ENCODE data around the gene NXN. TPM values are rescaled to one million over a fixed set of nuclear protein-coding genes. Genes with fewer than 3 reads are reported as not detected.

The NXN gene
- total RNA-seq, 2 donors from 2014 or later: 24.4 TPM

DNA sequence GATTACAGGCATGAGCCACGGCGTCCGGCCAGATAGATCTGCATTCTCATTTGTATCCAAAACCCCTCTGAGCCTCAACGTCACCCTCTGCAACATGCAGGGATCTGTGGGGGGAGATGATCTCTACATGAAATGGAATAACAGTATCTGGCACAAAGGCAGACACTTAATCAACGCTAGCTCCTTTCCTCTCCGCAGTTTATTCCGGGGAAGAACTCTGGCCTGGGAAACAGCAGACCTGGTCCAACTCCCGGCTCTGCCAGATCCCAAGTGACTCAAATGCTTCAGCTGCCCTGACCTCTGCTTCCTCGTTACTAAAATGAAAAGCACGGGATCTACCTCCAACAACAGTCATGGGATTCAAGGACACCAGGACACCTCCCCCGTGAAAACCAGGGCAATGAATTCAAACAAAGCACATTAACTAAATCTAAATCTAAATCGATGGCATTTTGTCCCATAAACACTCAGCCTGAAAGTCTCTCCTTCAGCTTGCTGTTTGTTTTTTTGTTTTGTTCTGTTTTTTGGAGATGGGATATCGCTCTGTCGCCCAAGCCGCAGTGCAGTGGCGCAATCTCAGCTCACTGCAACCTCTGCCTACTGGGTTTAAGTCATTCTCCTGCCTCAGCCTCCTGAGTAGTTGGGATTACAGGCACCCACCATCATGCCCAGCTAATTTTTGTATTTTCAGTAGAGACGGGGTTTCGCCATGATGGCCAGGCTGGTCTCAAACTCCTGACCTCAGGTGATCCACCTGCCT lies 78.2 kb downstream of the NXN start:
- WGBS, 2 donors: 48 to 53% methylated on average over 15 to 18 of the region's 18 CpGs
- Histone ChIP-seq H3K27ac (peak overlapping the region in 3 of 4 donors; percentile 9 to 23 (median 22)), H3K4me1 (peaks cover 10% of the 10 kb centered on the region), H3K27me3 (no peaks in the 10 kb centered on the region), H3K36me3 (replicated peaks in 1 of 2; ENCODE audit: insufficient read depth in 1 of 2, low read depth in 2 of 2) (no peaks in the 10 kb centered on the region), H3K4me3 (no peak overlapping the region), H3K9me3 (no peaks in the 10 kb centered on the region)
- peak; percentile 66 for ATAC-seq
- intact Hi-C loops (cut with DNase I): no loop called here
- DNase-seq: peak; percentile 34 to 62 (median 50)
- no peak for TF ChIP-seq CTCF (IDR thresholded peaks at IDR 0.05)
- TF ChIP-seq POLR2A (IDR thresholded peaks at IDR 0.05): no peak

DNA sequence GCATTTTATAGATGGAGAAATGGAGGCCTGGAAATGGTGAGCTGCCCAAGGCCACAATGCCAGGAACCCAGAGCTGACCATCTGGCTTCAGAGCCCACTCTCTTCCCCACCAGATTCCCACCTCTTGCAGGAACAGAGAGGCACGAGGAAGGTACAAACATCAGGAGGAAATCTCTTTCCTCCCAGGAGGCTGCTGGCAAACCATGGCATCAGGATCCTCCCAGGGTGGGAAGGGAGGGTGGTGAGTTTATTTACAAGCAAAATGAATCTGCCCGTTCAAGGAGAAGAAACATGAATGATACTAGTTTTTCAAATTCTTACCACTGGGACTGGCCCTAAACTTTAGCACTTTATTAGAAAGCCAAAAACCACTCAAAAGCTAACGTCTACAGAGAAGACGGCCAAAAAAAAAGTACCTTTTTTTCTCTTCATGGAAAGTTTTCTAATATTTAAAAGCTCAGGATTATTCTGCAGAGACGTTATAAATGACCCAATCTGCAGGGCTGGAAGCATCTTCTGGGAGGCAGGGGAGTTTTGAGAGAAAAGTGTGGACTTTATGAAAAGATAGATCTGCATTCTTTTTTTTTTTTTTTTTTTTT lies 79.1 kb downstream of the NXN start:
- Histone ChIP-seq H3K27ac (peak overlapping the region in 1 of 4 donors; percentile 22), H3K36me3 (replicated peaks in 1 of 2; ENCODE audit: insufficient read depth in 1 of 2, low read depth in 2 of 2) (no peaks in the 10 kb centered on the region), H3K27me3 (no peaks in the 10 kb centered on the region), H3K4me3 (no peak overlapping the region), H3K9me3 (no peaks in the 10 kb centered on the region), H3K4me1 (peaks cover 10% of the 10 kb centered on the region)
- no peak for ATAC-seq
- intact Hi-C loops (cut with DNase I): no loop called here
- TF ChIP-seq POLR2A (IDR thresholded peaks at IDR 0.05): no peak
- TF ChIP-seq CTCF (IDR thresholded peaks at IDR 0.05): no peak
- no peak for DNase-seq
- WGBS, 2 donors: 54 to 67% methylated on average over 5 of the region's 5 CpGs

GRCh38 chr17:897970-898619 lies 81.5 kb downstream of the NXN start:
- no peak overlapping the region for H3K27ac ChIP-seq

GRCh38 chr17:896953-897661 lies 82.5 kb downstream of the NXN start:
- no peaks in the 10 kb centered on the region for H3K36me3 ChIP-seq (replicated peaks in 1 of 2; ENCODE audit: insufficient read depth in 1 of 2, low read depth in 2 of 2)
- intact Hi-C loops (cut with DNase I): no loop called here
- no peaks in the 10 kb centered on the region for H3K27me3 ChIP-seq
- no peak overlapping the region for H3K4me3 ChIP-seq
- H3K27ac ChIP-seq: peak overlapping the region in 1 of 4 donors; percentile 3
- peaks cover 10% of the 10 kb centered on the region for H3K4me1 ChIP-seq
- H3K9me3 ChIP-seq: no peaks in the 10 kb centered on the region
- DNase-seq: no peak
- 79 to 80% methylated on average over 29 of the region's 29 CpGs for WGBS, 2 donors
- TF ChIP-seq POLR2A (IDR thresholded peaks at IDR 0.05) (no peak), CTCF (IDR thresholded peaks at IDR 0.05) (no peak)
- peak; percentile 38 for ATAC-seq

More at GRCh38 chr17:897970-898619, 81.5 kb downstream of the NXN start:
- no peak overlapping the region for H3K4me3 ChIP-seq
- peaks cover 10% of the 10 kb centered on the region for H3K4me1 ChIP-seq
- TF ChIP-seq POLR2A (IDR thresholded peaks at IDR 0.05): no peak
- TF ChIP-seq CTCF (IDR thresholded peaks at IDR 0.05): no peak
- ATAC-seq (no peak), DNase-seq (no peak)
- no peaks in the 10 kb centered on the region for H3K36me3 ChIP-seq (replicated peaks in 1 of 2; ENCODE audit: insufficient read depth in 1 of 2, low read depth in 2 of 2)
- intact Hi-C loops (cut with DNase I): no loop called here
- no peaks in the 10 kb centered on the region for H3K27me3 ChIP-seq
- WGBS, 2 donors: 90 to 100% methylated on average over 2 to 8 of the region's 10 CpGs
- no peaks in the 10 kb centered on the region for H3K9me3 ChIP-seq
